Mesenchymal stem cell (in vitro differentiated cells and primary cell): ENCODE data around the gene XRCC5.
A peak's percentile ranks its signal among the peaks of the same experiment; 100 is the strongest.

ENCODE experiments used
- DNase-seq: peaks from one replicate; pipeline ENCODE4 v3.0.0-alpha.2; 2013
- H2AFZ ChIP-seq: one replicate; pipeline ENCODE4 v1.6.1; 2013; ENCODE audit warnings: low read depth, mild to moderate bottlenecking, control low read depth, inconsistent platforms, low read length, moderate library complexity
- H2AK5ac ChIP-seq: 2 replicates; pipeline ENCODE4 v1.6.1; 2013; ENCODE audit warnings: low read length, moderate library complexity, mild to moderate bottlenecking, inconsistent platforms; ENCODE audit not compliant: severe bottlenecking
- H2BK120ac ChIP-seq: one replicate; pipeline ENCODE4 v1.6.1; 2013; ENCODE audit warnings: low read depth, mild to moderate bottlenecking, inconsistent platforms, low read length, moderate library complexity
- H2BK12ac ChIP-seq, 2 experiments: one replicate each; pipeline ENCODE4 v1.6.1; 2013; ENCODE audit warnings: inconsistent platforms in 2 of 2, low read length in 2 of 2, mild to moderate bottlenecking in 2 of 2, moderate library complexity in 2 of 2, control low read depth in 1 of 2
- H2BK15ac ChIP-seq: one replicate; pipeline ENCODE4 v1.6.1; 2013; ENCODE audit warnings: mild to moderate bottlenecking, low read depth, inconsistent platforms; ENCODE audit not compliant: poor library complexity, severe bottlenecking
- H2BK5ac ChIP-seq: 2 replicates; pipeline ENCODE4 v1.6.1; 2013; ENCODE audit warnings: low read depth, mild to moderate bottlenecking, low read length, control low read depth, inconsistent platforms; ENCODE audit not compliant: poor library complexity, severe bottlenecking
- H3K14ac ChIP-seq, 2 experiments: one replicate each; pipeline ENCODE4 v1.6.1; 2013; ENCODE audit warnings: inconsistent platforms in 2 of 2, low read length in 2 of 2, control low read depth in 1 of 2, mild to moderate bottlenecking in 1 of 2, moderate library complexity in 1 of 2
- H3K18ac ChIP-seq, 2 experiments: one replicate each; pipeline ENCODE4 v1.6.1; 2013; ENCODE audit warnings: inconsistent platforms in 2 of 2, low read length in 2 of 2, control low read depth in 1 of 2, low read depth in 1 of 2, mild to moderate bottlenecking in 1 of 2
- H3K23ac ChIP-seq, 2 experiments: one replicate each; pipeline ENCODE4 v1.6.1; 2013; ENCODE audit warnings: inconsistent platforms in 2 of 2, low read length in 2 of 2, mild to moderate bottlenecking in 2 of 2, moderate library complexity in 2 of 2, control low read depth in 1 of 2
- H3K27ac ChIP-seq: 2 replicates; pipeline ENCODE4 v1.5.1; 2013; ENCODE audit warnings: mild to moderate bottlenecking, moderate library complexity, low read length, control low read depth, inconsistent platforms; ENCODE audit not compliant: poor library complexity, severe bottlenecking
- H3K27me3 ChIP-seq, 2 experiments: 2 replicates each; pipeline versions ENCODE4 v1.6.1 to v1.7.0; 2013; ENCODE audit warnings: low read length in 2 of 2, mild to moderate bottlenecking in 2 of 2, moderate library complexity in 2 of 2, control low read depth in 1 of 2, inconsistent platforms in 1 of 2; ENCODE audit not compliant: control insufficient read depth in 1 of 2, insufficient read depth in 1 of 2
- H3K36me3 ChIP-seq, 2 experiments: 2 replicates each; pipeline versions ENCODE4 v1.6.1 to v1.7.0; 2013; ENCODE audit warnings: low read length in 2 of 2, control low read depth in 1 of 2, inconsistent platforms in 1 of 2, low read depth in 1 of 2, mild to moderate bottlenecking in 1 of 2; ENCODE audit not compliant: insufficient read depth in 2 of 2, control insufficient read depth in 1 of 2
- H3K4ac ChIP-seq, 2 experiments: one replicate each; pipeline ENCODE4 v1.6.1; 2013; ENCODE audit warnings: inconsistent platforms in 2 of 2, low read length in 2 of 2, mild to moderate bottlenecking in 2 of 2, moderate library complexity in 2 of 2, control low read depth in 1 of 2, low read depth in 1 of 2
- H3K4me1 ChIP-seq: 2 replicates; pipeline ENCODE4 v1.6.1; 2013; ENCODE audit warnings: low read depth, low read length, control low read depth; ENCODE audit not compliant: control insufficient read depth, insufficient read depth
- H3K4me2 ChIP-seq: 2 replicates; pipeline ENCODE4 v1.6.1; 2013; ENCODE audit warnings: low read length, mild to moderate bottlenecking, inconsistent platforms; ENCODE audit not compliant: poor library complexity, severe bottlenecking
- H3K4me3 ChIP-seq, 2 experiments: 2 replicates each; pipeline versions ENCODE4 v1.5.1 to v1.7.0; 2013; ENCODE audit warnings: low read length in 2 of 2, mild to moderate bottlenecking in 2 of 2, control low read depth in 1 of 2, low read depth in 1 of 2; ENCODE audit not compliant: insufficient read depth in 1 of 2
- H3K79me1 ChIP-seq: replicated peaks from 2 replicates; pipeline ENCODE4 v1.6.1; 2013; ENCODE audit warnings: mild to moderate bottlenecking, control low read depth, low read length, inconsistent platforms; ENCODE audit not compliant: poor library complexity, severe bottlenecking
- H3K9ac ChIP-seq: 2 replicates; pipeline ENCODE4 v1.7.0; 2013; ENCODE audit warnings: mild to moderate bottlenecking, low read length, moderate library complexity
- H3K9me3 ChIP-seq: 2 replicates; pipeline ENCODE4 v1.7.0; 2013; ENCODE audit warnings: mild to moderate bottlenecking, low read length; ENCODE audit not compliant: control insufficient read depth
- H4K8ac ChIP-seq: one replicate; pipeline ENCODE4 v1.6.1; 2013; ENCODE audit warnings: inconsistent platforms, mild to moderate bottlenecking, low read length, moderate library complexity
- H4K91ac ChIP-seq: one replicate; pipeline ENCODE4 v1.6.1; 2013; ENCODE audit warnings: mild to moderate bottlenecking, low read length, inconsistent platforms
- WGBS: methylation state at CpG from one replicate; pipeline ENCODE4 v1.1.7; 2013; ENCODE audit warnings: mixed read lengths; 5-methylcytosine and 5-hydroxymethylcytosine counted together

The XRCC5 gene

GRCh38 chr2:216181953-216182461, 72.9 kb downstream of the XRCC5 start:
- DNase-seq, result no peak
- no peak overlapping the region for H2BK15ac ChIP-seq

GRCh38 chr2:216183462-216183861, 74.3 kb downstream of the XRCC5 start:
- Histone ChIP-seq H2BK5ac (no peak overlapping the region), H3K18ac (no peak overlapping the region), H2BK15ac (no peak overlapping the region), H3K9me3 (no peaks in the 10 kb centered on the region), H3K27ac (no peak overlapping the region), H3K4me1 (peaks cover 3% of the 10 kb centered on the region), H2BK12ac (no peak overlapping the region), H3K14ac (no peak overlapping the region), H3K79me1 (peaks cover 18% of the 10 kb centered on the region), H4K8ac (no peak overlapping the region), H2AK5ac (no peak overlapping the region), H3K4me2 (no peak overlapping the region), H3K27me3 (no peaks in the 10 kb centered on the region), H3K23ac (no peak overlapping the region), H3K4ac (no peak overlapping the region), H3K9ac (no peak overlapping the region), H3K36me3 (peaks cover 23 to 58% of the 10 kb centered on the region in 2 experiments), H2BK120ac (no peak overlapping the region), H3K4me3 (no peak overlapping the region), H4K91ac (no peak overlapping the region), H2AFZ (no peak overlapping the region)
- WGBS, result 69% methylated on average over 1 of the region's 1 CpG
- DNase-seq, result no peak

More at GRCh38 chr2:216181953-216182461, 72.9 kb downstream of the XRCC5 start:
- WGBS, result 77% methylated on average over 1 of the region's 2 CpGs
- H4K91ac ChIP-seq, result no peak overlapping the region
- no peak overlapping the region for H2AK5ac ChIP-seq
- H3K27ac ChIP-seq, result no peak overlapping the region
- no peak overlapping the region for H3K4me2 ChIP-seq
- H2BK12ac ChIP-seq, result no peak overlapping the region
- no peaks in the 10 kb centered on the region for H3K27me3 ChIP-seq
- H3K9ac ChIP-seq, result no peak overlapping the region
- no peak overlapping the region for H2BK5ac ChIP-seq
- no peak overlapping the region for H3K23ac ChIP-seq
- peaks cover 18% of the 10 kb centered on the region for H3K79me1 ChIP-seq
- H3K4me3 ChIP-seq, result no peak overlapping the region
- no peak overlapping the region for H3K4ac ChIP-seq
- H2BK120ac ChIP-seq, result no peak overlapping the region
- H3K4me1 ChIP-seq, result peaks cover 3% of the 10 kb centered on the region
- H2AFZ ChIP-seq, result no peak overlapping the region
- no peak overlapping the region for H3K18ac ChIP-seq
- no peak overlapping the region for H4K8ac ChIP-seq
- H3K9me3 ChIP-seq, result no peaks in the 10 kb centered on the region
- H3K36me3 ChIP-seq, result peaks cover 23 to 72% of the 10 kb centered on the region in 2 experiments
- no peak overlapping the region for H3K14ac ChIP-seq

DNA sequence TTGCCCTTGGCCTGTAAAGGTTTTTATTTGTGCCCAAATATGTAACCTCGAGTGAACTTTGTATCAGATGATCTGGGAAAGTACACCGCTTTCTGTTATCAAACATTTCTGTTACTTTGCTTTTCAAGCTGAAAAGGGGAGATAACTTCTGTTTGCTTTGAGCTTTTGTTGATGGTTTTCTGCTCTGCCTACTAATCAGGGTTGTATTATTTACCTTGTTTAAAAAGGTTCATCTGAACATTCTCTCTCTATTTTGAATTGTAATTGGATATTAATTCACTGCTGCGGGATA, 79.4 kb downstream of the XRCC5 start:
- no peak for DNase-seq
- Histone ChIP-seq H2BK15ac (no peak overlapping the region), H3K18ac (no peak overlapping the region), H3K79me1 (peaks cover 13% of the 10 kb centered on the region), H3K9me3 (no peaks in the 10 kb centered on the region), H2BK12ac (no peak overlapping the region), H2BK120ac (no peak overlapping the region), H4K91ac (no peak overlapping the region), H3K9ac (peak overlapping the region; percentile 67), H3K4me3 (peak overlapping the region in 1 of 2 experiments; percentile 14), H4K8ac (no peak overlapping the region), H3K14ac (no peak overlapping the region), H3K27ac (no peak overlapping the region), H3K23ac (no peak overlapping the region), H3K36me3 (peaks cover 11 to 45% of the 10 kb centered on the region in 2 experiments), H3K4me2 (no peak overlapping the region), H3K4ac (no peak overlapping the region), H2AFZ (no peak overlapping the region), H3K4me1 (peaks cover 6% of the 10 kb centered on the region), H2BK5ac (no peak overlapping the region), H3K27me3 (no peaks in the 10 kb centered on the region), H2AK5ac (no peak overlapping the region)
- whole genome bisulfite sequencing, result 96% methylated on average over 3 of the region's 3 CpGs

DNA sequence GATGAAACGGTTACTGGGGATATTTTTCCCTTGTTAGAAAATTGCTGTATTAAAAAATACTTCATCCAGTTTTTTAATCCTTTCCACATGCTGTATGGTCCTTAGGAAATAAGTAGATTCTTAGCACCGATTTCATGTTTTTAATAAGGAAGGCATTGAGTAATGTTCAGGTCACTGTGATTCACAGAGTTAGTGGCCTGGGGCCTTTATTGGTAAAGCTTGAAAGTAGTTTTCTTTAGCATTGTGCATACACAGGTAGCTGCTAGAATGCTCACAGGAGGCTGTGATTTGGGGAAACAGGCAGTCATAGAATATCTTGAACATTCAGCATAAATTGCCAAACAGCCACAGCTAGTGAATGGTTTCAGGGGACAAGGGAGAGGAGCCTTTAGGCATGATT, 79.8 kb downstream of the XRCC5 start:
- Histone ChIP-seq H2AFZ (no peak overlapping the region), H3K18ac (no peak overlapping the region), H4K8ac (no peak overlapping the region), H3K79me1 (peaks cover 12% of the 10 kb centered on the region), H3K23ac (no peak overlapping the region), H4K91ac (no peak overlapping the region), H3K4me2 (no peak overlapping the region), H2BK15ac (no peak overlapping the region), H3K9me3 (no peaks in the 10 kb centered on the region), H3K9ac (peak overlapping the region; percentile 67), H2BK120ac (no peak overlapping the region), H3K4ac (no peak overlapping the region), H2BK12ac (peak overlapping the region in 1 of 2 experiments; percentile 21), H3K36me3 (peaks cover 11 to 45% of the 10 kb centered on the region in 2 experiments), H3K27me3 (no peaks in the 10 kb centered on the region), H2AK5ac (no peak overlapping the region), H3K14ac (no peak overlapping the region), H3K27ac (peak overlapping the region; percentile 63), H3K4me1 (peaks cover 6% of the 10 kb centered on the region), H3K4me3 (no peak overlapping the region), H2BK5ac (no peak overlapping the region)
- 81% methylated on average over 1 of the region's 2 CpGs for WGBS
- DNase-seq, result peak; percentile 45
